GM10266 (cell line): Measurements from ENCODE around the gene GLRX.

Experiments used
- DNase-seq: peaks from one replicate; pipeline ENCODE4 v3.0.0; 2012; ENCODE audit errors: extremely low spot score
- CTCF ChIP-seq: IDR thresholded peaks from 2 replicates; pipeline ENCODE4 v1.5.1; 2012; ENCODE audit warnings: mild to moderate bottlenecking, low read depth; ENCODE audit not compliant: control insufficient read depth, insufficient read depth; ENCODE audit errors: missing control alignments

GLRX gene

GRCh38 chr5:95797301-95797700, 25.2 kb downstream of the GLRX start:
- TF ChIP-seq CTCF: no peak
- no peak for DNase-seq

- no peak for TF ChIP-seq CTCF
- no peak for DNase-seq
These were observed 28.4 kb downstream of the GLRX start for GRCh38 chr5:95794070-95794516.

- no peak for DNase-seq
- no peak for TF ChIP-seq CTCF
These were observed 30.8 kb downstream of the GLRX start for GRCh38 chr5:95791751-95792150.

GRCh38 chr5:95788493-95788892, 34.0 kb downstream of the GLRX start:
- no peak for DNase-seq
- TF ChIP-seq CTCF: no peak

- no peak for TF ChIP-seq CTCF
- no peak for DNase-seq
These were observed 35.6 kb downstream of the GLRX start for GRCh38 chr5:95786821-95787418.

GRCh38 chr5:95784514-95785302, 37.8 kb downstream of the GLRX start:
- no peak for TF ChIP-seq CTCF
- DNase-seq: no peak

GRCh38 chr5:95783661-95784060, 38.9 kb downstream of the GLRX start:
- TF ChIP-seq CTCF: no peak
- DNase-seq: no peak
